GM12801 (cell line): ENCODE data around the gene ZNF76.

Experiments used
- CTCF ChIP-seq: IDR thresholded peaks from one replicate; pipeline ENCODE4 v1.5.1; 2011; ENCODE audit warnings: control low read depth; ENCODE audit not compliant: insufficient read length; ENCODE audit errors: extremely low read depth

The ZNF76 gene

GRCh38 chr6:35228481-35228880 lies 31.1 kb upstream of the ZNF76 start:
- TF ChIP-seq CTCF, result no peak

DNA sequence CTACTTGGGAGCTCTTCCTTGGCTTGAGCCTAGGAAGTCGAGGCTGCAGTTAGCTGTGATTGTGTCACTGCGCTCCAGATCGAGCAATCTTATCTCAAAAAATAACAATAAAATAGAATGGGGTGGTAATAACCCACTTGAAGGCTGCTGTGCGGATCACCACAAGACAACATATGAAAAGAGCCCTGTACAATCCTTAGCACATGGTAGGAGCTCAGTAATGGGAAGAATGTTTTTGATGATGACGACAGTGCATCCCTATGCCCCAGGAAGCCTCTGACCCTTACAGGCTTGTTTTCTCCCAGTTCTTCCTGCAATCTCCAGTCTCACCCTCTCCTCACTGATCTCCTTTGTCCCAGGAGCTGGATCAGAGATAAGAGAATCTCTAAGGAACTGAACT lies 30.2 kb upstream of the ZNF76 start:
- TF ChIP-seq CTCF, result no peak

- no peak for TF ChIP-seq CTCF
Measured at GRCh38 chr6:35230498-35230897, 29.0 kb upstream of the ZNF76 start.

GRCh38 chr6:35230950-35231349 lies 28.6 kb upstream of the ZNF76 start:
- no peak for TF ChIP-seq CTCF

GRCh38 chr6:35231563-35231962 lies 28.0 kb upstream of the ZNF76 start:
- TF ChIP-seq CTCF, result no peak

- TF ChIP-seq CTCF, result no peak
Measured at GRCh38 chr6:35234901-35235300, 24.6 kb upstream of the ZNF76 start.

GRCh38 chr6:35236223-35236622 lies 23.3 kb upstream of the ZNF76 start:
- TF ChIP-seq CTCF, result no peak

- TF ChIP-seq CTCF, result no peak
Measured at GRCh38 chr6:35237476-35237875, 22.1 kb upstream of the ZNF76 start.
